ENCODE measurements around the gene RNU1-1. TPM values are rescaled to one million over a fixed set of nuclear protein-coding genes. Genes with fewer than 3 reads are reported as not detected.
A peak's percentile ranks its signal among the peaks of the same experiment; 100 is the strongest.
"Not testable (repeated sequence)": the region's sequence is repeated elsewhere in the genome, so short reads cannot be mapped to it uniquely, and the experiment has no call there.

RNU1-1 gene
- total RNA-seq, 1 experiment from 2014 or later = not detected

GRCh38 chr1:16525769-16526168 is 11.7 kb upstream of the RNU1-1 start:
- not testable (repeated sequence) for DNase-seq (ENCODE audit: low read depth)

DNA sequence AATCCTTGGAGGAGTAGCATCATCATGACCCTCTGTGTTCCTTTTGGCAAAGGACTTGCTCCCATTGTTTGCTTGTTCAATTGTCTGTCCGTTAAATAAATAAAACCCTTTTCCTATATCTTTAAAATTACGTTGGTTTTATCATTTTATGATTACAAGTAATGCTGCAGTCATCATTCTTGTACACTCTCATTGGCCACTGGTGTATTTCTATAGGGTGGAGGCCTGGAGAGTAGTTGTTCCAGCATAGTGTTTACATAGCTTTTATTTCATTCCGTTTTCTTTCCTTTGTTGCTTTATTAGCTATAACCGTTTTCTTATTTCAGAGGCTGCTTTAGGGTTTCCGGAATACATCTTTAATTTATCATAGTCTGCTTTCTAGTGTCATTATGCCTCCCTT is 7.6 kb upstream of the RNU1-1 start:
- not testable (repeated sequence) for DNase-seq (ENCODE audit: low read depth)

- DNase-seq (ENCODE audit: low read depth) = no peak
These were observed 7.2 kb upstream of the RNU1-1 start for GRCh38 chr1:16521288-16521583.

- DNase-seq (ENCODE audit: low read depth) = peak; percentile 89
These were observed 6.6 kb upstream of the RNU1-1 start for GRCh38 chr1:16520435-16521287.

DNA sequence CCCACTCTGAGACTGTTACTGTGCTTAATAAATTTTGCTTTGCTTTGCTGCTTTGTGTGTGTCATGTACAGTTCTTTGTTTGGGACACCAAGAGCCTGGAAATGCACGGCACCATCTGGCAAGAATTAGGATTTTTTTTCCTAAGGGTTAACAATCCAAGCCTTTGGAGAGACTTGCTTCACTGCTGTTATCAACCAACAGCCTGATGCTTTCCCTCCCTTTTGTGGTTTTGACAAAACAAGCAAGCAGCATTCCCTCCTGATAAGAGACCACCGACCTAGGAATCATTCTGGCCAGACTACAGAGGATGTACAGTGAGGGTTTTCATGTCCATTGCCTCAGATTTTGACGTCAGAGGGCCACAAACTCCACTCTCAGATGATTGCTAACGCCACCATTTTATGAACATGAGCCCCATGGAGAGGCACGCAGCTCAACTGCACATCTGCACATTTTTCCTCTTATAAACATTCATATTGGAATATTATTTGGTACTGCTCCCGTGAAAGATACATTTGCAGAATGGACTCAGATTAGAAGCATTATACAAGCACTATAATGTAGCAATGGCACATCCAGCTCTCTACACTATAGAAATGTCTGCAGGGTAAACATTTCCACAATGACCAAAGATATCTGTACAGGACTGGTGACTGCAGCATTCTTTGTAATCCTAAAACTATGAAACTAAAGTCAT is 5.3 kb upstream of the RNU1-1 start:
- DNase-seq (ENCODE audit: low read depth) = not testable (repeated sequence)

DNA sequence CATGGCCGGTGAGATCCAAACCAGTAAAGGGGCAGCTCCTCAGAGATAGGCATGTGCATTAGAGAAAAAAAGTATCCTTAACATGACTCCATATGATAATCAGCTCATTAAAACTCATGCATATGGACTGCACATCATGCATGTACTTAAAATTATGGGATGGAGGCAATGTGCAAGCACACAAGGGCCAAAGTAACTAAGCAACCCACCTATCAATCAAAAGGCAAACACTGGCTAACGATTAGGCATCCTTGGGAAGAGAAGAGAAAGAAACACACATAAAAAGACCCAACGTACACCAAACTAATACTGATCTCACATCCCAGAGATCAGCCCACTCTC is 4.8 kb upstream of the RNU1-1 start:
- DNase-seq (ENCODE audit: low read depth) = not testable (repeated sequence)

GRCh38 chr1:16516694-16517410 is 2.8 kb upstream of the RNU1-1 start:
- DNase-seq (ENCODE audit: low read depth) = not testable (repeated sequence)

DNA sequence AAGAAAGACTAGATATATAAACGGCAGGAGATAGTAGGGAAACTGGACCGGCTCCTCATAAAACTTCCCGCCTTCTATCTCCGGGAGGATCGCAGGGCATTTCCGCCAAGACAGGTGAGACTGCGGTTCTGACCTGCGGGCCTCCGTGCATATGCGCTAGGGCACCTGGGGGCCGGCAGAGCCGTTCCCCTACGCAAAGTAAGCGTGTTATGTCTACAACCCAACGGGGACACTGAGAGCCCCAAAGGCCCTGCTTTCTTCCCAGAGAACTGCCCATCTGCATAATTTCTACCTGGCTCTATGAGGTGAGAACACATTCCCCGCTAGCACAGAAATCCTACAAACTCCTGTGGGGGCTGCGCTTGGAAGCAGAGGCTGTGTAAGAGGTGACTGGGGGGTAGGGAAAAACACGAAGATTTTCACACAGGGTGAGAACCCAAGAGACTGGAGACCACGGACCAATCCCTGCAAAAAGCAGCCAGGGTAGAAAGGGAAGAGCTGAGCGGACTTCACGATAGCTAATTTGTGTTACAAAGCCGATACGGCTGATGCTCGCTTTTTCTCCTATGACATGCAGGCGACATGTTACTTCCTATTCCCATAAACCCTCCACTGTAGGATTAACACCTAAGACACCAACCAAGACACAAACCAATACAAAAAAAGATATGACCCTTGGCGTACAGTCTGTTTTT is 526 bp downstream of the RNU1-1 start:
- peak; percentile 99 for DNase-seq (ENCODE audit: low read depth)

GRCh38 chr1:16512624-16513411 is 1.3 kb downstream of the RNU1-1 start:
- DNase-seq (ENCODE audit: low read depth) = not testable (repeated sequence)

GRCh38 chr1:16511926-16512325 is 2.2 kb downstream of the RNU1-1 start:
- DNase-seq (ENCODE audit: low read depth) = not testable (repeated sequence)

DNA sequence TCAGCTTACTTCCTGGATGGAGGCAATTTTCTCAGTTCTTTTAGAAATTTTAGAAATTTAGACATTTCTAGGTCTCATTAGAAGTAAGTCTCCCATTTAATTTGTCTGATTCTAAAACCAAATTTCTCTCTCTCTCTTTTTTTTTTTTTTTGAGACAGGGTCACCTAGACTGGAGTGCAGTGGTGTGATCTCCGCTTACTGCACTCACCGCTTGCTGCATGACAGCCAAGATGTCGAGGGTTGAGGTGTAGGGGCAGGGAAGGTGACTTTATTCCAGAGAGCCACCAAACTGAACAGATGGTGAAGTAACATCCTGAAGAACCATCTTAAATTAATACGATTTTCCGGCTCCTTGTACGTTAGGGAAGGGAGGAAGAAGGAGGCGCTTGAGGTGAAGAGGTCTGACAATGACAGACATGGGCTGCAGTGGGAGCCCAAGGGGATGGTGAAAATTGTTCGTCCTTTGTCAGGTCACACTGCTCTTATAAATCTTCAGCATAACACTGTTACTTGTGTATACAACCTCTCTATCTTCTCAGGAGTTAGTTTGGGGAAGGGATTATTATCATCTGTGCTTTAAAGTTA is 5.1 kb downstream of the RNU1-1 start:
- DNase-seq (ENCODE audit: low read depth) = not testable (repeated sequence)

DNA sequence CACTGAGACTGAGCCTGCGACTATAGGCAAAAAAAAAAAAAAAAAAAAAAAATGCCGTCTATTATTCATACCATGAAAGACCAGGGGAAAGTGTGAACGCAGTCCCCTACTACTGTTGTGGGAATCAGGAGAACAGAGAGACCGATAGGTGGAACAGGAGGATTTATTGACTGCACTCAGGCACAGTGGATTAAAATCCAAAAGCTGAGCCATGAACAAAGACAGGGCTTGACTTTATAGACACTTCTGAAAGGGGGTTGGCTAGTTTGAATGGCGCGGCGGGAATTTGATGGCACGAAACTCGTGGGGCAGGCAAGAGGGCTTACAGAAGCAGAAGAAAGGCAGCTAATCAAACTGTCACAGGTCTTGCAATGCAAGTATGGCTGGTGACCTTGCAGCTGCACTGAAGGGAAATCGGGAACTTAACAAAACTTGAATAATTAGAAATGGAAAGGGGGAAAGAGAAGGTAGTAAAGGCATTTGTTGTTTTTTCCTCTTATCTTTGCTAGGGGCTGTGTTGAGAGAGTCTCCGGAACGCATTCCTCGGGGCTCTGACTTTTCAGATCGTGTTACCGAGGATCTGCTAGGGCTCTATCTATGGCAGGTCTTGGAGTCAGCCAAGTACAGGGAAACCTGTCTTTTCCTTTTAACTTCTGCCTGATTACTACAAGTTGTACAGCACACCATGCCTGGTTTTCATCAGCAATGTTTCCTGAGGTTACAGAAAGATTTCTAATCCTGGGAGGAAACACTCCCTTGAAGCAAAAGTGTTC is 7.5 kb downstream of the RNU1-1 start:
- DNase-seq (ENCODE audit: low read depth) = not testable (repeated sequence)

GRCh38 chr1:16505870-16506269 is 8.2 kb downstream of the RNU1-1 start:
- not testable (repeated sequence) for DNase-seq (ENCODE audit: low read depth)

DNA sequence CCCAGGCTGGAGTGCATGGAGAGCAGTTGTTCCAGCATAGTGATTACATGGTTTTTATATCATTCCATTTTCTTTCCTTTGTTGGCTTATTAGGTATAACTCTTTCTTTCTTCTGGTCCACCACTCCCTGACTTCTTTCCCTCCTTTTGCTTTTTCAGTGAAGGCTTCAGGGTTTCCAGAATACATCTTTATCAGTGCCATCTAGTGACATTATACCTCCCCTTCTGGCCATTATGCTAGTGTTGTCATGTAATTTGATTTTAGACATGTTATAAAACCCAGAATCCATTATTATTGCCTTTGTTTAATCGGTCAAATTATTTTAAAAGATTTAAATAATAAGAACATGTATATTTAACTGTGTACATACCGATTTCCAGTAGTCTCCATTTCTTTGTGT is 10.6 kb downstream of the RNU1-1 start:
- DNase-seq (ENCODE audit: low read depth) = no peak

- not testable (repeated sequence) for DNase-seq (ENCODE audit: low read depth)
These were observed 12.6 kb downstream of the RNU1-1 start for GRCh38 chr1:16501446-16501845.

DNA sequence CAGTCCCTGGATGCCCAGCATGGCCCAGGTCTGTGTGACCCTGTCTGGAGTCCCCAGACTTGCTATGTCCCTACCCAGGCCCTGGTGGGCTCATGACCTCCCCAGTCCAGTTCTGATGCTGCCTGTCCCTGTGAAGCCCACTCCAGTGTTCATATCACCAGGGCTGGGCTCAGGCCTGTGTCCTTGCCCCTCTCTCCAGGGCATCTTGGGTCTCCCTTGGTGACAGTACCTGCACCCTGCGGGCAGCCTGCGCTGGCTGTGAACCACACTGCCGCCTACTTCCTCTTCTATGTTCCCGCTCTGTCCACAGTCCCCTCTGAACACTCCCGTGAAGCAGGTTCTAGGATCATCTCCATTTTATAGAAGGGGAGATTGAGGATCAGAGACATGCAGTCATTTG is 13.1 kb downstream of the RNU1-1 start:
- DNase-seq (ENCODE audit: low read depth) = not testable (repeated sequence)

DNA sequence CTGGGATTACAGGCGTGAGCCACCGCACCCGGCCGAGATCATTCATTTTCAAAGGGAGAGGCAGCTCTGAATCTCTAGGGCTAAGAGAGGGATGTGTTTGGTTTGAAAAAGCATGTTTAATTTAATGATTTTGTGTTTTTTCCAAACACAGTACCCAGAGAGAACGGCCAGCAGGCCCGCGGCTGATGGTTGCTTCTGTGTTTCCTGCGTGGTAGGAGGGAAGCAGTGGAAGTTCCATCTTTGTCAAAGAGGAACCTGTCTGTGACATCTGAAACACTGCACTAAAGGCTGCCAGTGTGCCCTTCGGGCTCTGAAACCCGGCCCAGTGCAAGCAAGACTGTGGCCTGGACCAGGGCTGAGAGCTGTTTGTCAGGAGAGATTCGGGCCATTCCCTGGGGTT is 13.6 kb downstream of the RNU1-1 start:
- DNase-seq (ENCODE audit: low read depth) = not testable (repeated sequence)

DNA sequence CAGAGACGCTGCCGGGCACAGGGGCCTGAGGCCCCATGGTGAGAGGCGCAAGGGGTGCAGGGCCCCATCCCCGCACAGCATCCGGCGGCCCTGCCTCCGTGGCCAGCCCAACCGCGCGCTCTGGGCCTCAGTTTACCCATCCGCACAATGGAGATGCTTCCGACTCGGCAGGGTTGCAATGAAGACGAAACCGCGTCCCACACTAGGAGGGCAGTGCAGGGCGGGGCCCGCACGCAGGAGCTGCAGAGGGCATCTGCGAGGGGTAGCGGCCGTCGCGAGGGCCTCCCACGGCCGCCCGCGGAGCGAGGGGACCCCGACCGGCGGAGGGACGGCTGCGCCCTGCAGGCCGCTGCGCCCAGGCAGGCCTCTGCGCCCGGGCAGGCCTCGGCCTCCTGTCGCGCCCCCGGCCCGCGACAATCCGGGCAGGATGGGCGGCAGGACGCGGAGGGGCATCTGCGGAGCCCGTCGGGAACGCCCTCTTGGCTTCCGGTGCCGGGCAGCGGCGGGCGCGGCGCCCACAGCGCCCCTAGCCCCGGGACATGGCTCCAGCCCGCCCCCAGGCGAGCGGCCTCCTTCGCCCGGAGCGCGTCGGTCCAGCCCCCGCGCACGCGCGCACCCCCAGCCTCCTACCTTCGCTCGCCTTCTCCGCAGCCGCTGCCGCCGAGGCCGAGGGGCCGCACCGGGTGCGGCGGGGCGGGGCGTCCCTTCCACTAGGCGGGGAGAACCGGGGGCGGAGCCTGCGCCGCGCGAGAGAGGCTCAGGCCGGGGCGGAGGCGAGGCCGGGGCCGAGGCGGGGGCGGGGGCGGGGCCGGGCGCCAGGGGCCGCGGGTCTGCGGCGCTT is 15.3 kb downstream of the RNU1-1 start:
- DNase-seq (ENCODE audit: low read depth) = peak; percentile 86

GRCh38 chr1:16498047-16498446 is 16.0 kb downstream of the RNU1-1 start:
- DNase-seq (ENCODE audit: low read depth) = not testable (repeated sequence)

All from HT1080 (cell line).